Astrocyte of the cerebellum (primary cell): ENCODE data around the gene STAG1.
"Not testable (repeated sequence)": the region's sequence is repeated elsewhere in the genome, so short reads cannot be mapped to it uniquely, and the experiment has no call there.

Experiments
- DNase-seq: peaks from one replicate; pipeline ENCODE4 v3.0.0-alpha.2; 2011; ENCODE audit warnings: low read depth
- H3K4me3 ChIP-seq: 2 replicates; pipeline ENCODE4 v1.5.1; 2011; ENCODE audit warnings: mild to moderate bottlenecking, low read depth, low read length, moderate library complexity
- in situ Hi-C: cut with HindIII; loops from 2 replicates; pipeline ENCODE4 v1.10.0; 2017; ENCODE audit warnings: low sequenced_read_pairs
- TF ChIP-seq, protein P1 (sequence below): IDR thresholded peaks from 2 replicates; pipeline ENCODE4 v1.5.1; 2012; ENCODE audit warnings: low read length, low read depth, moderate library complexity, mild to moderate bottlenecking; ENCODE audit errors: missing control alignments

STAG1 gene

DNA sequence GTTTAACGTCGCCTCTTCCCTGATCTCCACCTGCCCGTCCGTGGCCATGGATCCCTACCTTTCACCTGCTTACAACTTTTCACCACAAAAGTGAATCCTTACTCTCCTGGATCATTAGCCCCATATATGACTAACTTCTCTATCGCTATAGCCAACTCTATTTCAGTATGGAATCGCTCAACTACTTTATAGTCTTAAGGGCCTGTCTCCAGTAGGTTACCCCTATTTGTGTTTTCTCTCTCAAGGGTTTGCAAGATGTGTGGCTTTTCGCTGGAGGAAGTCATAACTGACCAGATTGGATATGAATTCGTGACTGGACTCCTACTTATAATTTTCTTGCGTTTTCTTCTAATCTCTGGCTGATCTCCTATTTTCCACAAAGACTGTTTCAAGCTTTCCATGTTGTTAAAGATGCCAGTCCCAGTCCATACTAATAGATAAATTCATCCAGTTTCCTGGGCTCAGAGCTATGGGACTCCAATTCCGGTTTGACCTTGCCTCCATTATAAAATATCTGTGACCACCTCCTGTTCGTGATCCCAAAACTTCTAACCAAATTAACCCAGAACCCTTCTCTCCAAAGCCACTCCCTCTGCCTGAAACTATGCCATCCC lies 1.3 kb upstream of the STAG1 start:
- in situ Hi-C loops: loop anchor here (10.0 kb wide), 1 partner anchor 261 kb away; no protein-coding TSS in a partner anchor
- TF ChIP-seq, protein P1, sequence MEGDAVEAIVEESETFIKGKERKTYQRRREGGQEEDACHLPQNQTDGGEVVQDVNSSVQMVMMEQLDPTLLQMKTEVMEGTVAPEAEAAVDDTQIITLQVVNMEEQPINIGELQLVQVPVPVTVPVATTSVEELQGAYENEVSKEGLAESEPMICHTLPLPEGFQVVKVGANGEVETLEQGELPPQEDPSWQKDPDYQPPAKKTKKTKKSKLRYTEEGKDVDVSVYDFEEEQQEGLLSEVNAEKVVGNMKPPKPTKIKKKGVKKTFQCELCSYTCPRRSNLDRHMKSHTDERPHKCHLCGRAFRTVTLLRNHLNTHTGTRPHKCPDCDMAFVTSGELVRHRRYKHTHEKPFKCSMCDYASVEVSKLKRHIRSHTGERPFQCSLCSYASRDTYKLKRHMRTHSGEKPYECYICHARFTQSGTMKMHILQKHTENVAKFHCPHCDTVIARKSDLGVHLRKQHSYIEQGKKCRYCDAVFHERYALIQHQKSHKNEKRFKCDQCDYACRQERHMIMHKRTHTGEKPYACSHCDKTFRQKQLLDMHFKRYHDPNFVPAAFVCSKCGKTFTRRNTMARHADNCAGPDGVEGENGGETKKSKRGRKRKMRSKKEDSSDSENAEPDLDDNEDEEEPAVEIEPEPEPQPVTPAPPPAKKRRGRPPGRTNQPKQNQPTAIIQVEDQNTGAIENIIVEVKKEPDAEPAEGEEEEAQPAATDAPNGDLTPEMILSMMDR: no peak
- DNase-seq: no peak
- H3K4me3 ChIP-seq: peak overlapping the region; percentile 59

DNA sequence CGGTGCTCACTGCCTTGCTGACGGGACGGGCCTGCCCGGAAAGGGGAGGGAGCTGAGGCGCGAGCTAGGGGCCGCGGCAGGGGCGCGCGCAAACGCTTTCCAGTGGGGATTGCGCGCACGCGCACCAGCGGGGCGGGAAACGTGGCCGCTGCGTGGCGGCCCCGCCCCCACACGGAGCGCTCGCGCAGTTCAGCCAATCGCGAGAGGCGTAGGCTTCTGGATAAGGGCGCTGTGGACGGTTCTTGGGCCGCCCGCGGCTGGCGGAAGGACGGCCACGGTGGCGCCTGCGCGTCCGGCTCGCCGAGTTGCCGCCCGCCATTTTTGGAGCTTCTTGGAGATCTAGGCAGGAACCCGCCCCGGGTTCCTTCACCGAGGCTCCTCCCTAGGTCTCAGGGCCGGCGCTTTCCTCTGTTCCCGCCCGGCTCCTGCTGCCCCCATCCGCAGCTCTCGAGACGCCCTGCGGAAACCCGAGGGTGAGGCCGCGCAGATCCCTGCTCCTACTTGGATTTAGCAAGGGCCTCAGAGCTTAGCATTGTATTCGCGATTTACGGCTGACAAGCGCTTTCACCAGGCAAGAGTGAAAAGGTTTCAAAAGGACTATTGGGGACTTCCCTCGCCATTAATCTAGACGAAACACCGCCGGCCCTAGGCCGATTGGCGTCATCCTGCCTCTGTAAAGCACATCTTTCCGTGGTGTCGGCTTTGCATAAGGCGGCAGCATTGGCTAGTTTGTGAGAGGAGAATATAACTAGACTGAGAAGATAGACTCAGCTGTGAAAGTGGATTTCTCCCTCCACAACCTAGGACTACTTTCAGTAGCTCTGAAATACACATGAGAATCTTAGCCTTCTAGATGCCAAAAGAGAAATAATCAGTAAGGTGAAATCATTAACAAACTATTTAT lies 496 bp upstream of the STAG1 start:
- H3K4me3 ChIP-seq: peak overlapping the region; percentile 65
- peak; percentile 95 for DNase-seq
- in situ Hi-C loops: loop anchor here (10.0 kb wide), 1 partner anchor 262 kb away; no protein-coding TSS in a partner anchor
- TF ChIP-seq, protein P1: peak; percentile 36

DNA sequence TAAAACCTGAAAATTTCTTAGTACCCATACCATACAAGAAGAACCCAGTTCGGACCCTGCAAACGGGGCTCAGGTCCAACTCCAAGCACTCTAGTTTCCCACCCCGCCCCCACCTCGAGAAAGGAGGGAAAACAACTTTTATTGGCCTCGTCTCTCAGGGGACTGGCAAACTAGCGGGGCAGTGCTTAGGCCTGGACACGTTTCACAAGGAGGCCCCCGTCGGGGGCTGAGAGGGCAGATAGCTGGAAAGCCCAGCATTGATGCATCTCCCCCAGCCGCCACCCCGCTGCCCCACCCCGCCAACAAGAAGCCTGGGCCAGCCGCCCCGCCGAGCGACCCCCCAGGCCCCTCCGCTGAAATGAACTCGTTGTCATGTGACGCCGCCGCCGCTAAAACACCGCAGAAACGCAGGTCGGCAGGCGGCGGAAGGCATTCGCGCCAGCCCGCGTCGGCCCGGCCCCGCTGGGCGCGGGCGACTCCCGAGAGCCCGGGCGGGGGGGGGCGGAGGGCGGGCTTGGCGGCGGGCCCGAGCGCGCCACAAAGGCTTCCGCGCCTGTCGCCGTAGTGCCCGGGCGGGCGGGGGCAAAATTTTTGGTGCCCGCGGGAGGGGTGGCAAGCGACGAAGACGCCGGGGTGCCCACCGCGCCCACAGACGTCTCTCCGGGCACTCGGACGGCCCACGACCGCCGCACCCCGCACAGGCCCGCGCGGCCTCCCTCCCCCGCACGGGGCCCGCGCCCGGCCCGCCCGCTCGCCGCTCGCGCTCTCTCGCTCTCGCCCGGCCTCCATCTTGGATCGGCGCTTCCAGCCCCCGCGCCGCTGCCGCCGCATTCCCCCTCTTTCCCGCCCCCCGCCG lies 634 bp downstream of the STAG1 start:
- TF ChIP-seq, protein P1: no peak
- DNase-seq: peak; percentile 43
- in situ Hi-C loops: loop anchor here (10.0 kb wide), 1 partner anchor 263 kb away; no protein-coding TSS in a partner anchor
- peak overlapping the region; percentile 65 for H3K4me3 ChIP-seq

DNA sequence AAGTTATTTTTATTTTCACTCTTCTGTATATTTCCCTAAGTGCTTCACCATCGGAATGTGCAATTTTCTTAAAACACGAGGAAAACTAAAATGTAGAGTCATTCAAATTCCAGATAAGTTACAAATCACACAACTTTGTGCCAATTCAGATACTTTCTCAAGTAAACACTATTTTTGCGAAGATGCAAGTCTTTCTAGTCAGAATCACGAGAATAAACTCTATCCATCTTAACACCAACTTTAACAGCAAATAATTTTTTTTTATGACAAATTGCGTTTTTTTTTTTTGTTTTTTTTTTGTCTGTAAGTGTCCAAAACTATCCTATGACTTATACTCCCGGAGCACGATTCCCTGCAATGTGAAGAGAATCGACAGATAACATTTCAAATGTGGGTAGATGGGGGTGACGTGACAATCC lies 1.3 kb downstream of the STAG1 start:
- in situ Hi-C loops: loop anchor here (10.0 kb wide), 1 partner anchor 264 kb away; no protein-coding TSS in a partner anchor
- peak overlapping the region; percentile 65 for H3K4me3 ChIP-seq
- TF ChIP-seq, protein P1: no peak
- DNase-seq: peak; percentile 34

DNA sequence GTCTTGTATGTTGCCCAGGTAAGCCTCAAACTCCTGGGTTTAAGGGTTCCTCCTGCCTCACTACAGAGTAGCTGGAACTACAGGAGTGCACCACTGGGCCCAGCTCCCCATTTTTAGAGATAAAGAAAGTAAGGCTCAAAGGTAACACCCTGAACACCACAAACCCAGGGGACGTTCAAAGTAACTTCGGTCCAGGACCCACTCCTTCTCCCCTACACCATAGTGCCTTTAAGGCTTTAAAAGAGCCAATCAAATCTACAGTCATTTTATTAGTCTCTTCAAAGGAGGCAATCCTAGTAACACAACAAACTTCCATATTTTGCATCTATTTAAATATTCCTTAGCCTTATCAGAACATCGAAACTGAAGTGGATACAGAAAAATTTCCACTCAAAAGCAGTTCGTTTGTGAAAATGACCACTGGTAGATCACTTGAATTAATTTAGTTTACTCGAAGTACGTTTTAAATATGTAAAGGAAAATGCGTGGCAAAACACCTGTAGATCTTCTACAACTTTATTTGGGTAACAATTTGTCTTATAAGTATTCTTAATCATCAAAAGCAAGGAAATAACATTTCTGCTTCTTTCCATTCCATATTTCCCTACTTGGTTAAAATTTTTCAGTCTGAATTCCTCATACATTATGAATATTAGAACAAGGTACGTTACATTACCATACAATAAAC lies 1.8 kb downstream of the STAG1 start:
- peak overlapping the region; percentile 65 for H3K4me3 ChIP-seq
- TF ChIP-seq, protein P1: no peak
- no peak for DNase-seq
- in situ Hi-C loops: loop anchor here (10.0 kb wide), 1 partner anchor 264 kb away; no protein-coding TSS in a partner anchor

DNA sequence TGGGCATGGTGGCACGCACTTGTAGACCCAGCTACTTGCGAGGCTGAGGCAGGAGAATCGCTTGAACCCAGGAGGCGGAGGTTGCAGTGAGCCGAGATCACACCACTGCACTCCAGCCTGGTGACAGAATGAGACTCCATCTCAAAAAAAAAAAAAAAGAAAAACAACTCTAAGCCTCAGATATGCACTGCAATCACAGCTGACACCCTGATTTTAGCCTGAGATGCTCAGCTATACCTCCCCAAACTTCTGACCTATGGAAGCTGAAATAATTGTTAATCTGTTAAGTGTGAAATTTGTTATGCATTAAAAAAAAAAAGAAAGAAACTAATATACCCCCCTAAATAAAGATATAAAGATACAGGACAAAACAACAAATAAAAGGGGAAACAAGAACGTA lies 2.6 kb downstream of the STAG1 start:
- H3K4me3 ChIP-seq: peak overlapping the region; percentile 65
- DNase-seq: not testable (repeated sequence)
- in situ Hi-C loops: loop anchor here (10.0 kb wide), 1 partner anchor 265 kb away; no protein-coding TSS in a partner anchor
